Measurements from ENCODE around the gene SLTM.

SLTM gene

DNA sequence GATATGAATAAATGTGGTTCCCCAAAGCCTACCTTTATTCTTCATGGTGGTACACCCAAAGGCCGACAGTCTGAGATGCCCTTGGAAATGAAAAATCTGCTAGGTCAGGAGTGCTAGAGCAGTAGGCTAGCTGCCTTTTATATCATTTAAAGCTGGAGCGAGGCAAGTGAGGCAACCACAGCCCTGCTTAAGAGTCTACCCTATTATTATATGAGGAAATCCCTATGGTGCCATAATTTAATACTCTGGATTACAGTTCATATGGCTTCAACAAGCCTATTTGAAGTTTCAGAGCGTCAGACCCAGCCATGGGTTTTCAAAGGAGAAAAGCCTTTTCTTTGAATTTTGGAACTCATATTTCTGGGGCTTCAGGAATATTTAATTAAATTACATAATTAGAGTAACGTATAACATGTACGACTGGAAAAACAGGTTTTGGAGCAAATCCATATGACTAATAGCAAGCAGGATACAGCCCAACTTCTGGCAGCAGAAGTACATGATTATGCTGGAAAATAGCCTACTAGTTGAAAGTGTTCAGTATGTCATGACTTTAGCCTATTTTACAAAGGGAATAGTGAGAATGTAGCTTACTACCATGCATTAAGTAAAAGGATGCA, 18.0 kb upstream of the SLTM start:
- no peak overlapping the region for H3K27ac ChIP-seq (ENCODE audit: extremely low read depth, low read depth, low read length)
- TF ChIP-seq KLF1 (tag by site-specific recombination; IDR thresholded peaks at IDR 0.05): no peak
- TF ChIP-seq ZNF473 (tag by site-specific recombination; IDR thresholded peaks at IDR 0.05): no peak
- TF ChIP-seq ZNF138 (tag by site-specific recombination; IDR thresholded peaks at IDR 0.05; ENCODE audit: borderline replicate concordance): no peak
- no peak for TF ChIP-seq ZNF433 (tag by site-specific recombination; IDR thresholded peaks at IDR 0.05; ENCODE audit: low read depth)
- TF ChIP-seq, protein P1, sequence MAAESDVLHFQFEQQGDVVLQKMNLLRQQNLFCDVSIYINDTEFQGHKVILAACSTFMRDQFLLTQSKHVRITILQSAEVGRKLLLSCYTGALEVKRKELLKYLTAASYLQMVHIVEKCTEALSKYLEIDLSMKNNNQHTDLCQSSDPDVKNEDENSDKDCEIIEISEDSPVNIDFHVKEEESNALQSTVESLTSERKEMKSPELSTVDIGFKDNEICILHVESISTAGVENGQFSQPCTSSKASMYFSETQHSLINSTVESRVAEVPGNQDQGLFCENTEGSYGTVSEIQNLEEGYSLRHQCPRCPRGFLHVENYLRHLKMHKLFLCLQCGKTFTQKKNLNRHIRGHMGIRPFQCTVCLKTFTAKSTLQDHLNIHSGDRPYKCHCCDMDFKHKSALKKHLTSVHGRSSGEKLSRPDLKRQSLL (tag by site-specific recombination; IDR thresholded peaks at IDR 0.05): no peak
- no peak for TF ChIP-seq ZNF274 (IDR thresholded peaks at IDR 0.05; ENCODE audit: low read length)
- TF ChIP-seq ZNF274 (tag by site-specific recombination; IDR thresholded peaks at IDR 0.05; ENCODE audit: borderline replicate concordance): no peak
- no peak for TF ChIP-seq ZNF664 (tag by site-specific recombination; IDR thresholded peaks at IDR 0.05)
- no peak for TF ChIP-seq ZNF48 (tag by site-specific recombination; IDR thresholded peaks at IDR 0.05)
- no peak for TF ChIP-seq ZNF530 (tag by site-specific recombination; IDR thresholded peaks at IDR 0.05; ENCODE audit: low read depth)
- TF ChIP-seq ZNF621 (tag by site-specific recombination; IDR thresholded peaks at IDR 0.05): no peak
- ChIA-PET CTCF (interaction anchor here (0.5 to 1.4 kb wide), 4 partner anchors 20 to 577 kb away, joined by 3 to 5 read pairs (median 4); no protein-coding TSS in a partner anchor), POLR2A (no interaction called here)
- H3K4me3 ChIP-seq (ENCODE audit: low read depth, low read length): no peak overlapping the region
- H3K36me3 ChIP-seq (ENCODE audit: control insufficient read depth in 2 of 2, insufficient read depth in 1 of 2, low read length in 2 of 2): no peaks in the 10 kb centered on the region
- no peaks in the 10 kb centered on the region for H3K4me1 ChIP-seq (ENCODE audit: control insufficient read depth, insufficient read depth, low read length)
- H3K9me3 ChIP-seq (ENCODE audit: control insufficient read depth, insufficient read depth, low read depth, low read length): no peaks in the 10 kb centered on the region

DNA sequence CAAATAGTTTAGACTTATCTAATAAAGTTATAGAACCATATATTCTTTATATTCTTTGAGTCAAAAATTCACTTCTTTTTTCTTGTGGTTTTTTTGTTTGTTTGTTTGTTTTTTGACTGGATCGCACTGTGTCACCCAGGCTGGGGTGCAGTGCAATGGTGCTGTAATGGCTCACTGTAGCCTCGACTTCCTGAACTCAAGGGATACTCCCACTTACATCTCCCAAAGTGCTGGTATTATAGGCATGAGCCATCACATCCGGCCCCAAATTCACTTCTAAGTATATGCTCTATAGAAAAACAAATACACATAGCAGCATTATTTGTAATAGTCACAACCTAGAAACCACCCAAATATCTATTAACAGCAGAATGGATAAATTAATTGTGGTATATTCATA, 13.7 kb upstream of the SLTM start:
- ChIA-PET POLR2A (no interaction called here), CTCF (no interaction called here)
- Histone ChIP-seq H3K4me3 (ENCODE audit: low read depth, low read length) (no peak overlapping the region), H3K36me3 (ENCODE audit: control insufficient read depth in 2 of 2, insufficient read depth in 1 of 2, low read length in 2 of 2) (no peaks in the 10 kb centered on the region), H3K27ac (ENCODE audit: extremely low read depth, low read depth, low read length) (no peak overlapping the region), H3K4me1 (ENCODE audit: control insufficient read depth, insufficient read depth, low read length) (no peaks in the 10 kb centered on the region), H3K9me3 (ENCODE audit: control insufficient read depth, insufficient read depth, low read depth, low read length) (no peaks in the 10 kb centered on the region)
- no peak for TF ChIP-seq EGR2 (tag by site-specific recombination; IDR thresholded peaks at IDR 0.05; ENCODE audit: low read depth)
- TF ChIP-seq ZNF221 (tag by site-specific recombination; IDR thresholded peaks at IDR 0.05; ENCODE audit: borderline replicate concordance): no peak
- TF ChIP-seq SALL2 (tag by site-specific recombination; IDR thresholded peaks at IDR 0.05; ENCODE audit: borderline replicate concordance): no peak
- no peak for TF ChIP-seq ZNF24 (tag by site-specific recombination; IDR thresholded peaks at IDR 0.05)
- TF ChIP-seq, protein P2, sequence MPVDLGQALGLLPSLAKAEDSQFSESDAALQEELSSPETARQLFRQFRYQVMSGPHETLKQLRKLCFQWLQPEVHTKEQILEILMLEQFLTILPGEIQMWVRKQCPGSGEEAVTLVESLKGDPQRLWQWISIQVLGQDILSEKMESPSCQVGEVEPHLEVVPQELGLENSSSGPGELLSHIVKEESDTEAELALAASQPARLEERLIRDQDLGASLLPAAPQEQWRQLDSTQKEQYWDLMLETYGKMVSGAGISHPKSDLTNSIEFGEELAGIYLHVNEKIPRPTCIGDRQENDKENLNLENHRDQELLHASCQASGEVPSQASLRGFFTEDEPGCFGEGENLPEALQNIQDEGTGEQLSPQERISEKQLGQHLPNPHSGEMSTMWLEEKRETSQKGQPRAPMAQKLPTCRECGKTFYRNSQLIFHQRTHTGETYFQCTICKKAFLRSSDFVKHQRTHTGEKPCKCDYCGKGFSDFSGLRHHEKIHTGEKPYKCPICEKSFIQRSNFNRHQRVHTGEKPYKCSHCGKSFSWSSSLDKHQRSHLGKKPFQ (tag by site-specific recombination; IDR thresholded peaks at IDR 0.05): no peak
- TF ChIP-seq, protein P3, sequence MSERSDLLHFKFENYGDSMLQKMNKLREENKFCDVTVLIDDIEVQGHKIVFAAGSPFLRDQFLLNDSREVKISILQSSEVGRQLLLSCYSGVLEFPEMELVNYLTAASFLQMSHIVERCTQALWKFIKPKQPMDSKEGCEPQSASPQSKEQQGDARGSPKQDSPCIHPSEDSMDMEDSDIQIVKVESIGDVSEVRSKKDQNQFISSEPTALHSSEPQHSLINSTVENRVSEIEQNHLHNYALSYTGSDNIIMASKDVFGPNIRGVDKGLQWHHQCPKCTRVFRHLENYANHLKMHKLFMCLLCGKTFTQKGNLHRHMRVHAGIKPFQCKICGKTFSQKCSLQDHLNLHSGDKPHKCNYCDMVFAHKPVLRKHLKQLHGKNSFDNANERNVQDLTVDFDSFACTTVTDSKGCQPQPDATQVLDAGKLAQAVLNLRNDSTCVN (tag by site-specific recombination; optimal IDR thresholded peaks at IDR 0.05): no peak
- no peak for TF ChIP-seq ZNF184 (tag by site-specific recombination; IDR thresholded peaks at IDR 0.05)
- TF ChIP-seq, protein P4, sequence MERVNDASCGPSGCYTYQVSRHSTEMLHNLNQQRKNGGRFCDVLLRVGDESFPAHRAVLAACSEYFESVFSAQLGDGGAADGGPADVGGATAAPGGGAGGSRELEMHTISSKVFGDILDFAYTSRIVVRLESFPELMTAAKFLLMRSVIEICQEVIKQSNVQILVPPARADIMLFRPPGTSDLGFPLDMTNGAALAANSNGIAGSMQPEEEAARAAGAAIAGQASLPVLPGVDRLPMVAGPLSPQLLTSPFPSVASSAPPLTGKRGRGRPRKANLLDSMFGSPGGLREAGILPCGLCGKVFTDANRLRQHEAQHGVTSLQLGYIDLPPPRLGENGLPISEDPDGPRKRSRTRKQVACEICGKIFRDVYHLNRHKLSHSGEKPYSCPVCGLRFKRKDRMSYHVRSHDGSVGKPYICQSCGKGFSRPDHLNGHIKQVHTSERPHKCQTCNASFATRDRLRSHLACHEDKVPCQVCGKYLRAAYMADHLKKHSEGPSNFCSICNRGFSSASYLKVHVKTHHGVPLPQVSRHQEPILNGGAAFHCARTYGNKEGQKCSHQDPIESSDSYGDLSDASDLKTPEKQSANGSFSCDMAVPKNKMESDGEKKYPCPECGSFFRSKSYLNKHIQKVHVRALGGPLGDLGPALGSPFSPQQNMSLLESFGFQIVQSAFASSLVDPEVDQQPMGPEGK (tag by site-specific recombination; IDR thresholded peaks at IDR 0.05): no peak

Measured in HEK293 (cell line).